HG03442 (cell line): ENCODE data around the gene PVR.
"Not testable (repeated sequence)": the region's sequence is repeated elsewhere in the genome, so short reads cannot be mapped to it uniquely, and the experiment has no call there.

Experiments used
- ATAC-seq: cut with Tn5 transposase; IDR thresholded peaks from one replicate; pipeline ENCODE4 v1.9.1; 2021; ENCODE audit warnings: mild to moderate bottlenecking, moderate library complexity; ENCODE audit not compliant: unreplicated experiment

Gene PVR

GRCh38 chr19:44694184-44694579, 50.5 kb downstream of the PVR start:
- no peak for ATAC-seq

- ATAC-seq = no peak
Observed at GRCh38 chr19:44696939-44697669, 53.4 kb downstream of the PVR start.

- no peak for ATAC-seq
Observed at GRCh38 chr19:44697670-44698034, 53.9 kb downstream of the PVR start.

- no peak for ATAC-seq
Observed at GRCh38 chr19:44698492-44699201, 54.9 kb downstream of the PVR start, which contains the start of gene CEACAM16. TSS of gene CEACAM16 (plus strand) at chr19:44699151. CDS start at chr19:44701457, 2,306 bp downstream.

- no peak for ATAC-seq
Observed at GRCh38 chr19:44700547-44700946, 56.8 kb downstream of the PVR start.

- ATAC-seq = no peak
Observed at GRCh38 chr19:44701228-44701627, 57.5 kb downstream of the PVR start.

GRCh38 chr19:44702551-44703176, 59.0 kb downstream of the PVR start:
- no peak for ATAC-seq

GRCh38 chr19:44703336-44704078, 59.8 kb downstream of the PVR start:
- no peak for ATAC-seq

GRCh38 chr19:44704982-44705381, 61.3 kb downstream of the PVR start:
- no peak for ATAC-seq

GRCh38 chr19:44705502-44706010, 61.8 kb downstream of the PVR start:
- no peak for ATAC-seq

- no peak for ATAC-seq
Observed at GRCh38 chr19:44706506-44707236, 63.0 kb downstream of the PVR start.

GRCh38 chr19:44707794-44708193, 64.1 kb downstream of the PVR start:
- ATAC-seq = no peak

- no peak for ATAC-seq
Observed at GRCh38 chr19:44708940-44709339, 65.2 kb downstream of the PVR start.

- not testable (repeated sequence) for ATAC-seq
Observed at GRCh38 chr19:44709434-44710266, 65.9 kb downstream of the PVR start.

GRCh38 chr19:44710483-44710882, 66.8 kb downstream of the PVR start:
- ATAC-seq = no peak

GRCh38 chr19:44712864-44713515, 69.3 kb downstream of the PVR start:
- no peak for ATAC-seq
